A673 (cell line): ENCODE results near the gene NIT1. TPM values are rescaled to one million over a fixed set of nuclear protein-coding genes. Genes with fewer than 3 reads are reported as not detected.
A peak's percentile ranks its signal among the peaks of the same experiment; 100 is the strongest.

Experiments
- BruUV-seq: library from RNA; stranded (reverse); fragments of 400-500 nt; replicated peaks from 2 replicates; lab custom pipeline; 2021; lab: Mats Ljungman, UMichigan
- CTCF ChIA-PET: fragments of 300-600 bp; sonication (Branson Sonifier 250); formaldehyde crosslinking; loops from one replicate; lab custom pipeline; 2022; ENCODE audit warnings: antibody characterized with exemption; lab: Charles Lee
- POLR2A ChIA-PET: fragments of 300-600 bp; sonication (Branson Sonifier 250); formaldehyde crosslinking; loops from one replicate; lab custom pipeline; 2022; ENCODE audit warnings: antibody characterized with exemption; ENCODE audit not compliant: low non-redundant PET; lab: Charles Lee
- DNase-seq: peaks from one replicate; pipeline ENCODE4 v3.0.0-alpha.2; 2015; ENCODE audit warnings: low spot score
- H3K27ac ChIP-seq: fragments of 200-600 bp; sonication (generic); 2 replicates; pipeline ENCODE4 v1.5.1; 2016; ENCODE audit warnings: mixed run types, low read depth, mild to moderate bottlenecking, mixed read lengths, antibody characterized with exemption, low read length; ENCODE audit not compliant: poor library complexity, severe bottlenecking
- H3K27me3 ChIP-seq: fragments of 200-600 bp; sonication (generic); replicated peaks from 2 replicates; pipeline ENCODE4 v1.6.1; 2017; ENCODE audit warnings: mixed run types, low read depth, mild to moderate bottlenecking, mixed read lengths, antibody characterized with exemption, low read length; ENCODE audit not compliant: insufficient read depth, poor library complexity
- H3K36me3 ChIP-seq: fragments of 200-600 bp; sonication (generic); 2 replicates; pipeline ENCODE4 v1.6.1; 2016; ENCODE audit warnings: mixed run types, mild to moderate bottlenecking, mixed read lengths, antibody characterized with exemption, low read length; ENCODE audit not compliant: insufficient read depth, poor library complexity, severe bottlenecking
- H3K4me1 ChIP-seq: fragments of 200-600 bp; sonication (generic); 2 replicates; pipeline ENCODE4 v1.6.1; 2017; ENCODE audit warnings: mixed run types, mild to moderate bottlenecking, mixed read lengths, antibody characterized with exemption, low read length; ENCODE audit not compliant: insufficient read depth, poor library complexity, severe bottlenecking
- H3K4me3 ChIP-seq: fragments of 200-600 bp; sonication (generic); 2 replicates; pipeline ENCODE4 v1.5.1; 2016; ENCODE audit warnings: low read depth, mixed run types, mild to moderate bottlenecking, mixed read lengths, low read length; ENCODE audit not compliant: poor library complexity, severe bottlenecking
- H3K9me3 ChIP-seq: fragments of 200-600 bp; sonication (generic); 2 replicates; pipeline ENCODE4 v1.6.1; 2016; ENCODE audit warnings: mixed run types, low read depth, mild to moderate bottlenecking, mixed read lengths, antibody characterized with exemption, low read length; ENCODE audit not compliant: poor library complexity, severe bottlenecking
- CTCF ChIP-seq: fragments of 300-800, 200-600 bp; sonication (generic); conservative IDR thresholded peaks from 2 replicates; pipeline ENCODE4 v1.5.1; 2017; ENCODE audit warnings: low read depth, mild to moderate bottlenecking, antibody characterized with exemption, low read length, moderate library complexity, mixed read lengths
- EZH2 ChIP-seq: fragments of 200-600 bp; sonication (generic); IDR thresholded peaks from 2 replicates; pipeline ENCODE4 v1.6.1; 2017; ENCODE audit warnings: borderline replicate concordance, low read depth, mild to moderate bottlenecking, mixed read lengths, antibody characterized with exemption, low read length; ENCODE audit not compliant: poor library complexity, severe bottlenecking
- intact Hi-C: fragments of 100-400 bp; cut with micrococcal nuclease; formaldehyde crosslinking; loops from one replicate; pipeline ENCODE4 v1.10.0; 2022; ENCODE audit not compliant: unreplicated experiment
- total RNA-seq: library from RNA; stranded (reverse); gene quantifications from 2 replicates; pipeline ENCODE4 v1.2.3, GENCODE V29; 2021

NIT1 gene
- total RNA-seq, 1 experiment from 2014 or later: 29.3 TPM

GRCh38 chr1:161162052-161162451 is 44.1 kb downstream of the NIT1 start:
- POLR2A ChIA-PET: interaction anchor here (0.6 kb wide), 1 partner anchor 157 kb away, joined by 3 read pairs; no protein-coding TSS in a partner anchor
- peaks cover 34% of the 10 kb centered on the region for H3K36me3 ChIP-seq

GRCh38 chr1:161162806-161163205 is 44.9 kb downstream of the NIT1 start:
- Histone ChIP-seq H3K27ac (peak overlapping the region; percentile 1), H3K4me3 (no peak overlapping the region), H3K36me3 (peaks cover 34% of the 10 kb centered on the region), H3K27me3 (no peaks in the 10 kb centered on the region), H3K4me1 (peaks cover 5% of the 10 kb centered on the region), H3K9me3 (no peaks in the 10 kb centered on the region)
- CTCF ChIA-PET: no interaction called here
- no peak for DNase-seq
- no TSS peak for BruUV-seq
- POLR2A ChIA-PET: interaction anchor here (0.6 kb wide), 1 partner anchor 158 kb away, joined by 3 read pairs; no protein-coding TSS in a partner anchor
- intact Hi-C loops: no loop called here
- no peak for TF ChIP-seq CTCF

More at GRCh38 chr1:161162052-161162451, 44.1 kb downstream of the NIT1 start:
- Histone ChIP-seq H3K4me3 (no peak overlapping the region), H3K27ac (no peak overlapping the region), H3K27me3 (no peaks in the 10 kb centered on the region), H3K9me3 (no peaks in the 10 kb centered on the region), H3K4me1 (peaks cover 5% of the 10 kb centered on the region)
- TF ChIP-seq CTCF: no peak
- no peak for TF ChIP-seq EZH2
- no TSS peak for BruUV-seq
- intact Hi-C loops: no loop called here
- CTCF ChIA-PET: no interaction called here
- no peak for DNase-seq

GRCh38 chr1:161163793-161164192 is 45.9 kb downstream of the NIT1 start:
- Histone ChIP-seq H3K9me3 (no peaks in the 10 kb centered on the region), H3K36me3 (peaks cover 34% of the 10 kb centered on the region), H3K27me3 (no peaks in the 10 kb centered on the region), H3K27ac (no peak overlapping the region), H3K4me3 (no peak overlapping the region), H3K4me1 (peaks cover 3% of the 10 kb centered on the region)
- ChIA-PET POLR2A (interaction anchor here (0.6 kb wide), 1 partner anchor 12 kb away, joined by 5 read pairs; no protein-coding TSS in a partner anchor), CTCF (no interaction called here)
- no TSS peak for BruUV-seq
- DNase-seq: no peak
- intact Hi-C loops: no loop called here
- no peak for TF ChIP-seq CTCF
- no peak for TF ChIP-seq EZH2
